ENCODE results near the gene UVRAG.

GRCh38 chr11:75770102-75770501 is 44.9 kb upstream of the UVRAG start:
- no peak for TF ChIP-seq POLR2A (IDR thresholded peaks at IDR 0.05)
- no peak for TF ChIP-seq CTCF (IDR thresholded peaks at IDR 0.05)
